RWPE1 (cell line): ENCODE measurements around the gene OR1A1.

Experiments used
- CTCF ChIA-PET: fragments of 350-600 bp; sonication (Branson Sonifier 250); formaldehyde crosslinking; extraction: SDS; loops from one replicate; lab custom pipeline; 2021; lab: Yijun Ruan, JAX
- POLR2A ChIA-PET: fragments of 400-600 bp; formaldehyde crosslinking; extraction: SDS; loops from one replicate; lab custom pipeline; 2020; ENCODE audit warnings: antibody characterized with exemption; ENCODE audit not compliant: low non-redundant PET; lab: Yijun Ruan, JAX
- DNase-seq: peaks from one replicate; pipeline ENCODE4 v3.0.0; 2012; ENCODE audit warnings: low spot score
- H3K27ac ChIP-seq: fragments of 450-650 bp; 2 replicates; pipeline ENCODE4 v1.5.1; 2017
- TF ChIP-seq, protein P1 (sequence below): fragments of 450-650 bp; conservative IDR thresholded peaks from 2 replicates; pipeline ENCODE4 v1.5.1; 2017; ENCODE audit warnings: low read depth, mild to moderate bottlenecking

OR1A1 gene

DNA sequence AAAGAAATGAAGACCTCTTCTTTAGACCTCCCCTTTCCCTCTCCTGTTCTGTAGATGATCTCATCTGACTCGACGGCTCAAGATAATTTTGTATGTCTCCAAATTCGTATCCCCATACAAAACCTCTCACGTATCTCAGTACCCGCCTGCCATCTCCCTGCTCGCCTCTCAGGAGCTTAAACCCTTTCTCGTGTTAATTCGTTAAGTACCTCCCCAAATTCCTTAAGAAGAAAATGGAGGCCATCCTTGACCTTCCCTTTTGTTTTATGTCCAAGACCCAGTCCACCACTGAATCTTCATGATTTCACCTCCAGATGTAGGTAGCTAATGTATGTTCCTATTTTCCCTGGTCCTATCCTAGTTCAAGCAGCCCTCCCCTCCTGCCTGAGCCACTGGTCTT lies 49.1 kb downstream of the OR1A1 start:
- ChIA-PET POLR2A (no interaction called here), CTCF (no interaction called here)
- TF ChIP-seq, protein P1, sequence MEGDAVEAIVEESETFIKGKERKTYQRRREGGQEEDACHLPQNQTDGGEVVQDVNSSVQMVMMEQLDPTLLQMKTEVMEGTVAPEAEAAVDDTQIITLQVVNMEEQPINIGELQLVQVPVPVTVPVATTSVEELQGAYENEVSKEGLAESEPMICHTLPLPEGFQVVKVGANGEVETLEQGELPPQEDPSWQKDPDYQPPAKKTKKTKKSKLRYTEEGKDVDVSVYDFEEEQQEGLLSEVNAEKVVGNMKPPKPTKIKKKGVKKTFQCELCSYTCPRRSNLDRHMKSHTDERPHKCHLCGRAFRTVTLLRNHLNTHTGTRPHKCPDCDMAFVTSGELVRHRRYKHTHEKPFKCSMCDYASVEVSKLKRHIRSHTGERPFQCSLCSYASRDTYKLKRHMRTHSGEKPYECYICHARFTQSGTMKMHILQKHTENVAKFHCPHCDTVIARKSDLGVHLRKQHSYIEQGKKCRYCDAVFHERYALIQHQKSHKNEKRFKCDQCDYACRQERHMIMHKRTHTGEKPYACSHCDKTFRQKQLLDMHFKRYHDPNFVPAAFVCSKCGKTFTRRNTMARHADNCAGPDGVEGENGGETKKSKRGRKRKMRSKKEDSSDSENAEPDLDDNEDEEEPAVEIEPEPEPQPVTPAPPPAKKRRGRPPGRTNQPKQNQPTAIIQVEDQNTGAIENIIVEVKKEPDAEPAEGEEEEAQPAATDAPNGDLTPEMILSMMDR: no peak
- no peak overlapping the region for H3K27ac ChIP-seq
- no peak for DNase-seq

DNA sequence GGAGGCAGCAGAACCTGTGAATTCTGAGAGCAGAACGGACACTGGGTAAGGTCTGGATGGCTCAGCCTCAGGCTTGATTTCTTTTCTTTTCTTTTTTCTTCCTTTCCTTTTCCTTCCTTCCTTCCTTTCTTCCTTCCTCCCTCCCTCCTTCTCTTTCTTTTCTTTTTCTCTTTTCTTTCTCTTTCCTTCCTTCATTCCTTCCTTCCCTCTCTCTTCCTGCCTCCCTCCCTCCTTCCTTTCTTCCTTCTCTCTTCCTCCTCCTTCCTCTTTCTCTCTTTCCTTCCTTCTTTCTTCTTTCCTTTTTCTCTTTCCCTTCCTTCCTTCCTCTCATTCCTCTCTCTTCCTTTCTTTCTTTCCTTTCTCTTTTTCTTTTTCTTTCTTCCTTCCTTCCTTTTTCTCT lies 52.7 kb downstream of the OR1A1 start:
- DNase-seq: no peak
- ChIA-PET CTCF (no interaction called here), POLR2A (no interaction called here)
- H3K27ac ChIP-seq: no peak overlapping the region
- TF ChIP-seq, protein P1: no peak

DNA sequence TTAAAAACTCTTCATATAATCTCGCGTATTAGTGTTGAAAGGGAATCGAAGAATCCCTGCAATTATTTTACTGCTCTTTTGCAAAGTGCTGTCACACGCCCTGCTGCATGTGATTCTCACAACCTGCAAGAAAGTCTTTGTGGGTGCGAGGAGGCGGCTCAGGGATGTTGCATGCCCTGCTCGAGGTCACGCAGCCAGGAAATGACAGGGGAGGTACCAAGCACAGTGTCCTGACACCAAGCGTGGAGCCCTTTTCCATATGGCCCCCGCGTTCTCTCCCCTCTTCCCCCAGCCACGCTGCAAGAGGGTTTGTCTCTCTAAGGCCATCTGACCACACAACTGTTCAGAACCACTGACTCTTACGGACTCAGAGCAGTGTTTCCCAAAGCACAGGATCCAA lies 53.1 kb downstream of the OR1A1 start:
- H3K27ac ChIP-seq: no peak overlapping the region
- ChIA-PET CTCF (no interaction called here), POLR2A (no interaction called here)
- TF ChIP-seq, protein P1: no peak
- no peak for DNase-seq
